Suppressor macrophage treated with lipopolysaccharide for 1 hour (primary cell): ENCODE data around the gene GAS1.
A peak's percentile ranks its signal among the peaks of the same experiment; 100 is the strongest.

ENCODE experiments used
- DNase-seq, 3 donors: peaks; one replicate each; pipeline ENCODE4 v3.0.0-alpha.2; 2020 to 2022

Gene GAS1, protein sequence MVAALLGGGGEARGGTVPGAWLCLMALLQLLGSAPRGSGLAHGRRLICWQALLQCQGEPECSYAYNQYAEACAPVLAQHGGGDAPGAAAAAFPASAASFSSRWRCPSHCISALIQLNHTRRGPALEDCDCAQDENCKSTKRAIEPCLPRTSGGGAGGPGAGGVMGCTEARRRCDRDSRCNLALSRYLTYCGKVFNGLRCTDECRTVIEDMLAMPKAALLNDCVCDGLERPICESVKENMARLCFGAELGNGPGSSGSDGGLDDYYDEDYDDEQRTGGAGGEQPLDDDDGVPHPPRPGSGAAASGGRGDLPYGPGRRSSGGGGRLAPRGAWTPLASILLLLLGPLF

DNA sequence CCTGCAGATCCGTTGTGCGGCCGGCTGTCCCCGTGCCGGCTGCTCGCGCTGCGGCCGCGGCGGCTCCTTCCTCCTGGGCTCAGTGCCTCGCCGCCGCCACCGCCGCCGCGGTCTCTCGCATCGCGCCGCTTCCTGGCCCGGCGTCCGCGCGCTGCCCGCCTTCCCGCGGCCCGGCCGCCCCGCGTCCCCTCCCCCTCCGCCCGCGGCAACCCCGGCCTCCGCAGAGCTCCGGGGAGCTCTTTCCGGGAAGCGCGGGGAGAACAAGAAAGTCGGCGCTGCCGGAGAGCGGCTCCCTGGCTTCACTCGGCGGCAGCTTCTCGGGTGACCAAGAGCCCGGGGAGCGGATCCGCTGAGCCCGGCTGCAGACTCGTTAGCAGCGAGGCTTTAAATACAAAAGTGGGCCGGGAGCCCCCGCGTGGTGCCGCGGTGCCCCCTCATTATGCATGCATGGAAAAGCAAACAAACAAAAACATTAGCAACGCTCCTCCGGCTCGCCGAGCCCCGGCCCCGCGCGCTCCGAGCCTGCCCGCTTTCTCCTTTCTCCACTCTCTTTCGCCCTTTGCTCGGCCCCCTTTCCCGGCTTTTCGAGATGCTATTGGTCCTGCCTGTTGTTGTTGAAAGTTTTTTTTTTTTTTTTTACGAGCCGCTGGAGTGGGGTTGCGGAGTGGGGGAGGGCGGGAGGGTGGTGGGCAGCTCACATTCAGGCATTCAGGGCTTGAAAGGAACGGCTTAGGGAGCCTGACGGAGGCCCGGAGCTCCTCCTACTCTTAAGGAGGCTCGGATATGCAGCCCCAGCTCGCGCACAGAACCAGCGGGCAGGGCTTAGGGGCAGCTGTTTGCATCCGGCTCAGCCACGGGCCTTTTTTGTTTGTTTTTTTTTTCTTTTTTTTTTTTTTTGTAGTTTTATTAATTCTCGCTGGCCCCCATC lies at the start of gene GAS1:
GAS1 (minus strand) TSS at position 361 of the 928 bp plus-strand sequence. CDS start 727 bp downstream, outside the sequence.
- DNase-seq: peak; percentile 66 to 82 (median 72)

DNA sequence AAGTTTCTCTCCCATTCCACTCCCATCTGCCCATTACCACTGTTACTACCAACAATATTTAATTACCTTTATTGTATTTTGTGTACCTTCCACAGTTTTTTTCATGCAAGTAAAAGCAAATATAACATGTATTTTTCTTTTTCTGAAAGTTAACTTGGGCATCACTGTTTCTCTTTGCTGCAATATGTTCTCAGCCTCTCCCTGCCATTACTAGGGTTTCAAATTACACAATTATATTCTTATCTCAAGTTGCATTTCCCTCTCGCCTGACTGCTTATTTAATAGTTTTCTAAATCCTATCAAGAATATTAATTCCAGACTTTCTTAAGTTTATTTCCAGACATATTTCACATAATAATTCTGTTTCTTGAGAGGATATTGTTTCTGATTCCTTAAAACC lies 46.9 kb upstream of the GAS1 start:
- no peak for DNase-seq

DNA sequence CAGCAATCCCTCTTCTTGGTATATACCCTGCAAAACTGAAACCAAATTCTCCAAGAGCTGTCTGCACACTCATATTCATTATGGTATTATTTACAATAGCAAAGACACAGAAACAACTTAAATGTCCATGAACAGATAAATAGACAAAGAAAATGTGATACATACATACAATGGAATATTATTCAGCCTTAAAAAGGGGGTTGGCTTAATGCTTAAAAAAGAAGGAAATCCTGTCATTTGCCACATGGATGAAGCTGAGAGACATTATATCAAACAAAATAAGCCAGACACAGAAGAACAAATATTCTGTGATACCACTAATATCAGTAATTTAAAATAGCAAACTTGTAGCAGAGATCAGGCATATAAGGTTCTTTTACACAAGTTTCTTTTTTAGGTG lies 46.5 kb upstream of the GAS1 start:
- no peak for DNase-seq

DNA sequence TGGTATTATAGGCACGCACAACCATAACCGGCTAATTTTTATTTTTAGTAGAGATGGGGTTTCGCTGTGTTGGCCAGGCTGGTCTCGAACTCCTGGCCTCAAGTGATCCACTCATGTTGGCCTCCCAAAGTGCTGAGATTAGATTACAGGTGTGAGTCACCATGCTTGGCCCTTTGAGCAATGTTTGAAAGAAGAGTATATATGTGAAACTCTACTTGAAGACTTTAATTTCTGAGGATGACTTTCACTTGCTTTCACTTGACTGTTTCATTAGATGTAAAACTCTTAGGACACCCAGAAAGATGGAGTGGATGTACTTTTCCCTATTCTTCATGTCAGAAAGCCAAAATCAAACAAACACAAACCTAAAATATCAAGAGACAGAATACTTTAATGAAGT lies 43.8 kb upstream of the GAS1 start:
- no peak for DNase-seq

DNA sequence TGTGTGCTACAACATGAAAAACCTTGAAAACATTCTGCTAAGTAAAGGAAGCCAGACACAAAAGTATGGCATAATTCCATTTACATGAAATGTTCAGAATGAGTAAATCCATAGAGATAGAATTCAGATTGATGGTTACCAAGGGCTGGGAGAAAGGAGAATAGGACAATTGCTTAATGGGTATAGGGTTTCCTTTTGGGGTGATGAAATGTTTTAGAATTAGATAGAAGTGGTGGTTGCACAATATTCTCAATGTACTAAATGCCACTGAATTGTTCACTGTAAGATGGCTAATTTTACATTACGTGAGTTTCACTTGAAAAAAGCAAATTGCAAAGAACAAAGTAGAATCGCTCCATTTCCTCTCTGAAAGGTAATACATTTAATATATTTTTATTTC lies 43.0 kb upstream of the GAS1 start:
- DNase-seq: no peak

DNA sequence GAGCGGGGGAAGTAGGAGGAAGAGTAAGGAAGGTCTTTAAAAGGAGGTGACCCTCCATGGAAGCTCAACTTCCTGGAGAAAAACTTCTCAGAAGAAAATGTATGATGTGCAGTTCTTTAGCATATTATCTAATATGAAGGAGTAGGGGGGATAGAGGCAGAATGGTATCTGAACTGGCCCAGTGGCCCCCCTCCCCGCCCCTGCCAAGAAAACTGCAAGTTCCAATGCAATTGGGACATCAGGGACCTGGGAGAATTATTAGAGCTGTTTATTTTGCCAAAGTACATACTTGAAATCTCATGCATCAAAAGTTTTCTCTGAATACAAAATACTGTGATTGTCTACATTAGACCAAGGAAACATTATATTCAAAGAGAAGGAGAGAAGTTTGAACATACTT lies 40.6 kb upstream of the GAS1 start:
- DNase-seq: no peak

DNA sequence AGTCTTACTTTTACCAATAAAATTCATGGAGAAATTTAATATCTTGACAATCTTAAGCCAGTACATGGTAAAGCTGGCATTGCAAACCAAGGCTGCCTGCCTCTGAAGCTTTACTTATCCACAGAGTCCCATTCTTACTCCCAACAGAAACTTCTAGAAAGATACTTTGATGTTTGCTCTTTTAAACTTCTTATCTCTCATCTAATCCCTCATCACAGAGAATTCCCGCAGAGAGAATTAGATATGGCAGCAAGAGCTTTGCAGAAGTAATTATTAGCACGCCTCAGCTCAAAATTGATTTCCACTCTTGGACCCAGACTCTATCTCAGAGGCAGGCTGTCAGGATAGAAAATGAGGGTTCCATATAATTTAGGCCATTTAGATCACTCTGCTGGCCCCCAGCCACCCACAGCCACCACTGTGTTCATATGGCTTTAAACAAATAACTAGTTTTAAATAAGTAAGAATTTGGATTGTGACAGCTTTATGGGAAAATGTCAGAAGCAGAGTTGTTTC lies 37.9 kb upstream of the GAS1 start:
- DNase-seq: no peak

DNA sequence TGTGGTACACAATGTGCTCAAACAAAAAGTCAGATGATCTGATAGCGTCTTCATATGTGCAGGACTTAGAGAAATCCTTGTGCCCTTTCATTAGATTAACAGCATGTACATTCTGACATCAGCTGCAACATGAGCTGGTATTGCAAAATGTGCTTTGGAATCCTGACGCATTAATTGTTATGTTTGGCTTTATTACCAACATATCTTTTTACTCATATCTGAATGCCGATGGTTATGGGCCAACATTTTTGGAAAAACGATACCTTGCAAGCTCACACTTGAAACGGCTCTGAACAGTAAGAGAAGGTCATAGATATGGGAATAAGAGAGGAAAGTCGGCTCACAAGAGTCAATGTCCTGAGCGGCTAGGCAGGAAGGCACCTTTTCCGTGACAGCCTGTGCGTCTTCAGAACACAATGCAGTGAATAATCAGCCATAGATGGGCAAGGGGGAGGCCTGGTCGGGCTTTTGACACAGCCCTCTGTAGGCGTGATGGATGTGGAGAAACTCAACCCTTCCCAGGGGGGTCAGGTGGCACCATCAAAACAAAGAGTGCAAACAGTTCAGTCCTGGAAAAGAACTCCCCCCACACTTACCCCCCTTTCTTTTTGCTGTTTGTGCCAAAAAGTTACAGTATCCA lies 36.4 kb upstream of the GAS1 start:
- no peak for DNase-seq

DNA sequence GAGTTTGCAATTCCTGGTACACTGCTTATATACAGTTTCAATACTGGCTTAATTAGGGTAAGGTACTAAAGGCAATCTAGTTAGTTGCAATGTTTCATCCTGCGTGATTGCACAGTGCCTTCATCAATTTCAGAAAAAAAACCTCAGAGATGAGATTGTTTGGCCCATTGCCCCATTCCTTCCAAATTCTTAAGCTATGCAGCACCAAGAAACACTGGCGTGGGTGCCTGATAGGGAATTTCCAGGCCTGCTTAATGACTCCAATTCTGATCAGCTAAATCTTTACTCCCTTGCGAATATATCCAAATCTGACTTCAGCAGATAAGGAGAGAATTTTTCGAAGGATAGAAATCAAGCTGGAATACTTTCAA lies 35.9 kb upstream of the GAS1 start:
- DNase-seq: no peak

DNA sequence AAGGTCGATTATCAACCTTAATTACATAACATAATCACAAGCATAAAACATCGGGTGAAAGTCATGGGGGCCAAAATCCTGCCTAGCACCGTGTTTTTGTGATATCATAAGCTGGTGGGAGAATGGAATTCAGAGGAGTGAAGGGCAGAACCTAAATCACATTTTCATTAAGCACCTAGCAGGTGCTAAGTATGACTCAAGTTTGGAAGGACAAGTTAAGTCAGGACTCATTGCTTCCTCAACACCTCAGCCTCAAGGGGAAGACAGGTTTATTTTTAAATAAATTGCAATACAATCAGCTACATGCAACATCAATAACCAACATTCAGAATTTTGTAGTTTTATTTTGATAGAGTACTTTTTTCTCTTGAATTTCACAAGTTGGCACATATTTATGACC lies 33.5 kb upstream of the GAS1 start:
- DNase-seq: no peak

DNA sequence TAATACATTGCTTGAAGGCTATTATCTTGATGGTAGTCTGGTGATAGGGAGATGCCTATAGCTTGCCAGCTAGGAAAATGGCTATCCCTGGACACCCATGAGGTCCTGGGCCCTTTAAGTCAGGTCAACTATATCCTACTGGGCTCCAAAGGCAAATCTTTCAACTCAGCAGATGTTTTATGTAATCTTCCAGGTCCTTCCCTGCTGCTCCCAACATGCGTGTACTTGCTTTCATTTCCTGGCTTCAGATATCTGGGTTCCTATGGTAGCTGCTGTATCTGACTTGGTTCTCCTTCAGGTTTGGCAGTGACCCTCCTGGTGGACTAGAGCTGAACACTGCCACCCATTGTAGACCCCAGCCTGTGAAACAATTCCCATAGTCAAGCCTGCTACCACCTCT lies 32.4 kb upstream of the GAS1 start:
- DNase-seq: no peak

DNA sequence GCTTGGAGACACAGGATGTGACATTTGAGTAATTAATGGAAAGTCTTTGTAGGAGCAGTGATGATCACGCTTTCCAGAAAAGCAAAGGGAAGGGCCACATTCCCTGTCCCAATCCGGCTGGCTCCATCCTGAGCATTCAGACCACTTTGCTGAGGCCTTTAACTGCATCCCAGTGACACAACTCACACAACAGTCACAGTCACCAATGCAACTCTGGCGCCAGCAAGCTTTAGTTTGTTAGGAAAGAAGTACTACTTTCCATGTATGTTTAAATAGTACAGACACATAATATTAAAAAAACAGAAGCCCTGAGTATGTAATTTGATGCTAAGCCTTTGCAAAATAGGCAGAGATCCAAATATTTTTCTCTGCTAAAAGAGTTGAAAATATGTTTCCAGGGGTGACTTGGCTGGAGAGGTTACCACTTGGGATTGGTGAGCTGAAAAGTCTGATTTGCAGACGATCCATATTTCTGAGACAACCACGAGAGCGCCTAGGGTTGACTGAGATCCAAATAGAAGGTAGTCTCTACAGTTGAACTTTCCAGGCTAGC lies 31.7 kb upstream of the GAS1 start:
- DNase-seq: no peak

DNA sequence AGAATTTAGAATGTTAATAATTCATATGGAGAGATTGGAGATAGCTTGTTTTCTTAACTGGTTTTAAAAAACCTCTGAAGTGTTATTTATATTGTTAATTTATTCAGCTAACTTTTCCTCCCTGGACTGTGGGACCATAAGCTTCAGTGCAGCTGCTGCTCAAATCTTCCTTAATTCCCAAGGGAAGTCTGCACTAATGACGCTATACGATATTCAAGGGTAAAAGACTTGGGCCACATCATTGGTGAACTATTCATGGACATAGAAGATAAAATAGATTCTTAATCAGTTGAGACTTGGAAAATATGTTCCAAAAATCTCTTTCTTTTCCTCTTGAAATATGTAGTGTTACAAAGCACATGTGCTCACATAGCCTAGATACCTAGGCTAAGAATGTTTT lies 31.1 kb upstream of the GAS1 start:
- no peak for DNase-seq

DNA sequence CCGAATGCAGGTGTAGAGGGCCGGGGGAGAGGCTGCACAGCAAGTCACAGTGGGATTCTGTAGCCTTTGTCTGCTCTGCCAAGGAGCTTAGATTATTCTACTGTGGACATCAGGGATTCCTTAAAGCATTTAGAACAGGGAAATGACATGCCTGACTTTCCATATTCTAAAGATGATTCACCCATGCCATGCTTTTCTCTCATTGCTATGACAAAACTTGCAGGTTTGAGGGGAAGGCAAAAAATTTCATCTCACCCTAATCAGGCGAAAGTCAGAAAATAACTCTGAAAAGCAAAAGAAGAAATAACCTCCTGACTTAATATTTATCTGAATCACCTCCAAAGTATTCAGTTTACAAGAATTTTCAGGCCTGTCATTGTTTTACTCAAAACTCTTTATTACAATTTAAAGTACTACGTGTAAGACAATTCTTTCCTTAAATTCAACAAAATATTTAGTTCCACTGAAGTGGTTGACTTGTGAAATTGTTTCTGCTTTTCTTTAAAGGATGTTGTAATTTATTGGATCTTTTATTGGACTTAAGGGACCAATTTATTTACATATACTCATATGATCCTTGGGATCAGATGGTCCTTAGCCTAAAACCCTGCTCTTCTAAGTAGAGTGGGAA lies 30.0 kb upstream of the GAS1 start:
- DNase-seq: no peak

DNA sequence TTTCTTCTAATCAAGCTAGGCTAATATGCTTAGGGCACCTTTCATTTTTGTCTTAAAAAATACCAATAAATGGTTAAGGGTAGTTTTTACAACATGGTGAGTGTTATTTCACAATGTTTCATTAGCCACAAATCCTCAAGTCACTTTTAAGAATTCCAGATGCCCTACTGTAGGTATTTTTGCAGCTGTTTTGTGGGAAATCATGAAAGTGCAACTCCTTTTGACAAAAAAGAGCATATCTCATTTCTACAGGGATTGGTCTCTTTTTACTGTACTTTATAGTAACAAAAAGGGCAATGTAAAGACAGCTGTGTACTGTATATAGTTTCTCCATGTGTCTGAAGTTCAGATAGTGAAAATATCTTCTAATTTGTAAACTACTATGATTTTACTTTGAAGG lies 28.3 kb upstream of the GAS1 start:
- no peak for DNase-seq

DNA sequence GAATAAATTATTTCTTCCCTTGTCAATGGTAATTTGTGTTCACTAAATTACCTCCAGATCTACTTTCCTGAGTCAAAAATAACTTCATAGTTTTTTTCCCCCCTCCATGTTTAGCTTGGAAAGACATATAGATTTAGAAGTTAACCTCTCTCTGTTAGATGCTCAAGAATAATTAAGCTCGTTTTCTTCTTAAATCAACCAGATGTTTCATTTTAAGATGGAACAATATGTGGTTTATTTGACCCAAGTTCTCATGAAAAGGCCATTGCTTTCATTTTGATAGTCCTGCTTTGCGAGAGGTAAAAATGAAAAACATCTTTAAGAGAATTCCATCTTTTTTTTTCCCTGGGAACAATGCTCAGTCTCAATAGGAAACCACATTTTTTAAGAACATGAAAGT lies 27.7 kb upstream of the GAS1 start:
- no peak for DNase-seq

DNA sequence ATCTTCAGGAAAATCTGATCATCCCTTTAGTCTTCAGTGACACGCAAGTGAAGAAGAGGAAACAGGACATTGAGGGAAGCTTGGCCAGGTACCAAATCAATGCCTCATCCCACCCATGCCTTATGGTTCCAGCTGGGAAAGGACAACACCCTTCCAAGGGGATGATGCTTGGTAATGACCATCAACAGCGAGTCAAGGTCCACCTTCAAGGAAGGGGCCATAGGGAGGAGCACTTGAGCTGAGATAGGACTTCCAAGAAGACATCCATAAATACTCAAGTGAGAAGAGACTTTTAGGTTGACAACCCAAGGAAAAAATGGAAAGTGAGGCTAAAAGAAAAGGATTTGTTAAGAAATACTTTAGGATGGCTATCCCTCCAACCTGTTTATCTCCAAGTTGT lies 27.1 kb upstream of the GAS1 start:
- DNase-seq: no peak

DNA sequence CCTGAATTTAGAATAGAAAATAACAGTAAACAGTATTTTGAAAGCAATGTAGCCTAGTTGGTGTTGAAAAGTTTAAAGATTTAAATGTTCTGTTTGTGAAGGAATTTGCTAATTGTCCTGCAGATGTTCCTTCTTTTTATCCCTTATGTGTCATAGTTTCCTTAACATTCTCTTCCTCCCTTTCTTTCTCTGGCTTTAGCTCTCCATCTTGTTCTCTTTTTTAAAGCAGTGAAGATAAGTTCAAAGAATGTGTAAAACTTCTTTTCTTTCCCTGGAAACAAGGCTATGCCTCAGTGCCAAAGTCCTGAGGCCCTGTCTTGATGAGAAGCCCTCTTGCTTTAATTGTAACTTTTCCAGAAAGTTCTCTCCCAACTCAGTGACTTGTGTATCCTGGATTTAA lies 24.4 kb upstream of the GAS1 start:
- no peak for DNase-seq

DNA sequence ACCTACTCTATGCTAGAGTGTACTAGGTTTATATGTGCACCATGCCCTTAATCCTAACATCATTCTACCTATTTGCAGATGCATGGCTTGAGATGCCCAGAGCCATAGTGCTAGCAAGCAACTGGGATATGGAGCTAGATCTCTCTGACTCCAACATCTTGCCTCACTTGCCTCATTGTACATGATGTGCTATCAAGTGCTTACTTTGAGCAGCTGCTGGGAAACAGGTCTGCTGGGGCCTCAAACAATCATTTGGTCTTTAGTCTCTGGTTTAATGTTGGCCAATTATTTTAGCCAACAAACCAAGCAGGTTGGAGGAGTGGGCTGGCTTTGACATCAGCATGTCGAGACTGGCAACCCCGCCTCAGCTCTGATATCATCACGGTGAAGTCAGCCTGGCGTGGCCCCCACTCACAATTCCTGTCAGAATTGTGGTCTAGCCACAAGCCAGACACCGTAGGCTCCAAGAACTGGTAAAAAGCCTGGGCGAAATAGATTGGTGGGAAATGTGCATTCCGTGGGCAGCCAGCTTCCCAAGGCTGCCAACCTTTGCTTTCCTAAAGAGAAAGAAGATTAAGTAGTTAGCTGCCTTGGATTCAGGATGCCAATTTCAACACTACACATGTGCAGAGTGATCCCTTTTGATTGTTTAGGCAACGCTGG lies 21.1 kb upstream of the GAS1 start:
- no peak for DNase-seq

DNA sequence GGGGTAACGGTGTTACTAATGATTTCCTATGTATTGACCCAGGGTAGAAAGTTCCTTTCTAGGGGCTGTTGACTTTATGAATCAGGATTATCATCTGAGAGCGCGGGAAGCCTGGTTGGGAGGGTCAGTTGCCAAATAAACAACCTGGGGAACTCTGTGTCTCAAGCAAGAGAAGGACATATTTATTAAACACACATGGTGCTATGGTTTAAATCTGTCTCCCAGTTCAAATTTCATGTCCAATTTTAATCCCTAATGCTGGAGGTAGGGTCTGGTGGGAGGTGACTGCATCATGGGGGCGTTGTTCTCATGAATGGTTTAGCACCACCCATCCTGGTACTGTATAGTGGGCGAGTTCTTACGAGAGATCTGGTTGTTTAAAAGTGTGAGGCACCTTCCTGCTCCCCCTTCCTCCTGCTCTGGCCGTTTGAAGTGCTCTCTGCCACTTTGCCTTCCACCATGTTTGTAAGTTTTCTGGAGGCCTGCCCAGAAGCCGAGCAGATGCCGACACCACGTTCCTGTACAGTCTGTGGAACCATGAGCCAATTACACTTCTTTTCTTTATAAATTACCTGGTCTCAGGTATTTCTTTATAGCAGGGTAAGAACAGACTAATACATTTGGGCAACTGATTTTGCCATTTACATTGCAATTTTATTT lies 19.7 kb upstream of the GAS1 start:
- no peak for DNase-seq

DNA sequence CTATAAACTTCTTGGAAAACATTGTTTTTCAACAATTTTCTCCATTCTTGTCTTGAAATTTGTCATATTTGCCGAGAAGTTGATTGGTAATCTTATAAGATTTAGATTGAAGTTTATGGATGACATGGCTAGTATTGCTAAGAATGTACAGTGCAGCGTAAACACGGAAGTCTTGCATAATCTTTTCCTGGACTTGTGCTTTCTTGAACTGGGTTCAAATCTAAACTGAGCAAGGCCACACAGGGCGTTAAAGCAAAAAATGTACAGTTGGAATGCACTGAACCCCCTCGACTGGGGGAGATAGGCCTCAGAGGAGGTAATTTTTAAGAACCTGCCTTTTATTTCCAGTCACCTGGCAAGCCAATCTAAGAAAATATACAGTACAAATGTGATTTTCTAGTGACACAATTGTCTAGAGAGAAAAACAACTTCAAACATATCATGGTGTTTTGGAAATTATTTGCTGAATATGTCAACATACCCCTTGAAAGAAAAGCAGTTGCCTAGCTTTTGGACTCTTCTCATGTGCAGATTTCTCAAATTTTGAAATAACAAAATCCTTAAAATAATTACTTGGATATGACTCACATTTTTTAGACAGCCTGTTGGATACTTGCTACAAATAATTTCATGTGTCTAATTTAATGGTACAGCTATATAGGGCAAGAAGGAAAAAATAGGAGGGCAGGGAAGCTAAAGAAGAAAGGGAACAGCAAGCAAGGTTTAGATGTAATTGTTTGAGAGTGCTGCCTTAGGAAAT lies 18.5 kb upstream of the GAS1 start:
- DNase-seq: no peak
